Fibroblast of pulmonary artery (primary cell): Measurements from ENCODE around the gene ADARB2.

Source experiments
- DNase-seq: peaks from one replicate; pipeline ENCODE4 v3.0.0-alpha.2; 2010; ENCODE audit warnings: low read depth
- H3K4me3 ChIP-seq: replicated peaks from 2 replicates; pipeline ENCODE4 v1.5.1; 2011; ENCODE audit warnings: low read depth, mild to moderate bottlenecking, control low read depth, low read length, moderate library complexity
- CTCF ChIP-seq: IDR thresholded peaks from 2 replicates; pipeline ENCODE4 v1.5.1; 2011; ENCODE audit warnings: mild to moderate bottlenecking, control low read depth, low read length, inconsistent platforms; ENCODE audit errors: missing control alignments

Gene ADARB2

GRCh38 chr10:1137499-1138163 lies 599.7 kb downstream of the ADARB2 start:
- no peak for DNase-seq
- no peak overlapping the region for H3K4me3 ChIP-seq
- TF ChIP-seq CTCF = no peak

- DNase-seq = no peak
- H3K4me3 ChIP-seq = no peak overlapping the region
- no peak for TF ChIP-seq CTCF
These were observed 601.1 kb downstream of the ADARB2 start for GRCh38 chr10:1136268-1136667.

DNA sequence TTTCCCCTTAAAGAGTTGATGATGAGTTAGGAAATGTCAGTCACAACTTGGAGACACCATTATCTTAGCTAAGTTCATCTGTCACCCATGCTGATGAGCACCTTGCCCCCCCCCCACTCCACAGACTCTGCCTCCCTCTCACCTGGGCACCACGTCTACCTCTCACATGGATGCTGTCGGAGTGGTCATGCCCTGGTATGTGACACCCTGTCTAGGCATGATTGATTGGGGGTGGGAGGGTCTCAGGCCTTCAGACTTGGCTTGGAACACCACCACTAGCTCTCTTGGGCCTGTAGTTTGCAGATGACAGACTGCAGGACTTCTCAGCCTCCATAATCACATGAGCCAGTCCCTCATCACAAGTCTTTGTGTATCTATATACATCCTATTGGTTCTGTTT lies 603.2 kb downstream of the ADARB2 start:
- TF ChIP-seq CTCF = no peak
- no peak overlapping the region for H3K4me3 ChIP-seq
- no peak for DNase-seq

DNA sequence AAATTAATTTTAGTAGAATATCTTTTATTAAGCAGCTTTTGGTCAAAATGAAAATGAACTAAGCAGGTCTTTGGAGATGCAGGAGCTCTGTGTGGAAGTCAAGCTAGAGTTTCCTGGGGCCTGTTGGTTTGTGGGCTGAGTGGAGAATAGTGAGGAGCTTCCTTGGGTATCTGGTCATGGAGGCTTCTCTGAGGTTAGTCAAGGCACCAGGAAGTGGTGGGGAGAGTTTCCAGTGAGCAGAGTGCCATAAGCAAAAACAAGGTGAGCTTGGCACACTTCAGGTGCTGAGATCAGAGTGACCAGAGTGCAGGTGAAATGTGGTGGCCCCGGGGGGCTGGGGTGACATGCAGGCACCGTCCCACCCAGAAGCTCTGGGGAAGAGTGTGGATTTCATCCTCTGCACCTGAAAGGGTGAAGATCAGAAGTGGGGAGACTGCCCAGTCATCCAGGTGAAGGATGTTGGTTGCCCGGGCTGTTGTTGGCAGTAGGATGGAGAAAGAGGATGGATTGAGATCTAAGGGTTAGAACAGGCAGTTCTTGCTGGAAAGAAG lies 603.8 kb downstream of the ADARB2 start:
- no peak for TF ChIP-seq CTCF
- DNase-seq = no peak
- H3K4me3 ChIP-seq = no peak overlapping the region

DNA sequence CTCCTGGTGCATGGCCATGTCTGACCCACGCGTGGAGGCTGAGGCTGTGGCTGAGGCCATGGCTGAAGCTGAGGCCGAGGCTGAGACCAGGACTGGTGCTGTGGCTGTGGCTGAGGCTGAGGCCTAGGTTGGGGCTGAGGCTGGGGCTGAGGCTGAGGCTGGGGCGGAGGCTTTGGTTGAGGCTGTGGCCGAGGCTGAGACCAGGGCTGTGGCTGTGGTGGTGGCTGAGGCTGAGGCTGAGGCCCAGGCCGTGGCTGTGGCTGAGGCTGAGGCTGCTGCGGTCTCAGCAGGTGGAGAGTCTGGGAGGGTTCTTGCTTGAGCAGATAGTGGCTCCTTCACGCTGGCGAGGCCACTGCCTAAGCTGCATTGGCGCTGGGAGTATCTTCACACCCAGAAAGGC lies 604.7 kb downstream of the ADARB2 start:
- no peak for TF ChIP-seq CTCF
- no peak for DNase-seq
- no peak overlapping the region for H3K4me3 ChIP-seq

GRCh38 chr10:1130995-1131790 lies 606.1 kb downstream of the ADARB2 start:
- TF ChIP-seq CTCF = no peak
- no peak overlapping the region for H3K4me3 ChIP-seq
- DNase-seq = no peak
